Measurements from ENCODE around the gene FAM81A.
"Not testable (repeated sequence)": the region's sequence is repeated elsewhere in the genome, so short reads cannot be mapped to it uniquely, and the experiment has no call there.

The FAM81A gene

DNA sequence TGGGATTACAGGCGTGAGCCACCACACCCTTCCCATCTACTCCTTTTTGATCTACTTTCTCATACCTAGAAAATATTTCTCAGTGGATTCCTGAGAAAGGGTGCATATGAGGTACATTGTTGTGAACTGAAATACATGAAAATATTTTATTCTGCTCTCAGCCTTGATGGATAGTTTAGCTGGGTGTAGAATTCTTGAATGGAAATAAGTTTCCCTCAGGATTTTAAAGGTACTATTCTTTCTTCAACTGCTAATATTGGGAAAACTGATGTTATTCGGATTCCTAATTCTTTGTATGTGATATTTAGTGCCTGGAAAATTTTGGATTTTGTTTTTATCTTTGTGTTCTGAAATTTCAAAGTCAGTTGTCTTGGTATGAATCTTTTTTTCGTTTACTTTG, 9.1 kb upstream of the FAM81A start:
- not testable (repeated sequence) for DNase-seq

DNA sequence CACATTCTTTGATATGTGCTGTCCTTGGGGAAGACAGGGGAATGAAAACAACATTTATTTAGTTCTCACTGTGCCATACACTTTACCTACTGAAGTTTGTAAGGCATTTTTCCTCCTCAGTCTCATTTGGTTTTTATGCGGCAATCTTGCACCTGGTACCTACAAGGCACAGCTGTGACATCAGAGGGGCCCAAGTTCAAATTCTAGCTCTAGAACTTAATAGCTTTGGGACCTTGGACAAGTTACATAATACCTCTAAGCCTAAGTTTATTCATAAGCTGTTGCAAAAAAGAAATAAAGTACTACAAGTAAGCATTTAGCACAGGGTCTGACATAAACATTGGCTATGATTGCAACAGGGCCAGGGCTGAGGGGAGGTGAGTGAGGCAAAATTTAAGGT, 5.6 kb upstream of the FAM81A start:
- no peak for DNase-seq

DNA sequence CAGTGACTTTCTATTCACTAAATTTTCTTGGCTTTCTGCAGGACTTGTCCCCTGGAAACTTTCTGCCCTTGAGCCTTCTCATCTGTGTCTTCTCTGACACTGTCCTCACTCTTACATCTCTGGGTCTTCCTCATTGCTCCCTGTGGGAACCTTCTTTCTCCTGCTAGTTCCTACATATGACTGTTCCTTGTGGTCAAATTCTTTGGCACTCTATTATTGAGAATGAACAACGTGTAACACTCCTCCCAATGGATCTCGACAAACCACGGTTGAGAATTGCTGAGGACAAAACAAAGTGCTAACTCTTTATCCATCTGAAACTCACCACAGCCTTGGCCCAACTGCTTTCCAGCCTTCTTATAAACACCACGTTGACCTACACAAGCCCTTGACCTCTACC, 3.5 kb upstream of the FAM81A start:
- DNase-seq, result no peak

DNA sequence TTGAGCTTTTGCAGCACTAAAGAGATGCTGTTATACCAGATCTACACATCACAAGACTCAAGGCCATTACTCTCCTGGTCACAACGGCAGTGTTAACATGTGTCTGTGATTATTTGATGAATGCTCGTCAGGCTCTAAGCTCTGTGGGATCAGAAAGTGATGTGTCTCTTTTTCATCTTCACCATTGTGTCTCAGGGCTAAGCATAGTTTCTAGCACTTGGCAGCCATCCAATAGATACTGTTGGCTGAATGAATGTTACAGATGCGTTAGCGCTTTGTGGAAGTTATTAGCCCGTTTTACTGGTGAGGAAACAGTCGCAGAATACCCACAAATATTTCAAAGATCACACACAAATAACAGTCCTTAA, 1.2 kb upstream of the FAM81A start:
- peak; percentile 44 for DNase-seq

DNA sequence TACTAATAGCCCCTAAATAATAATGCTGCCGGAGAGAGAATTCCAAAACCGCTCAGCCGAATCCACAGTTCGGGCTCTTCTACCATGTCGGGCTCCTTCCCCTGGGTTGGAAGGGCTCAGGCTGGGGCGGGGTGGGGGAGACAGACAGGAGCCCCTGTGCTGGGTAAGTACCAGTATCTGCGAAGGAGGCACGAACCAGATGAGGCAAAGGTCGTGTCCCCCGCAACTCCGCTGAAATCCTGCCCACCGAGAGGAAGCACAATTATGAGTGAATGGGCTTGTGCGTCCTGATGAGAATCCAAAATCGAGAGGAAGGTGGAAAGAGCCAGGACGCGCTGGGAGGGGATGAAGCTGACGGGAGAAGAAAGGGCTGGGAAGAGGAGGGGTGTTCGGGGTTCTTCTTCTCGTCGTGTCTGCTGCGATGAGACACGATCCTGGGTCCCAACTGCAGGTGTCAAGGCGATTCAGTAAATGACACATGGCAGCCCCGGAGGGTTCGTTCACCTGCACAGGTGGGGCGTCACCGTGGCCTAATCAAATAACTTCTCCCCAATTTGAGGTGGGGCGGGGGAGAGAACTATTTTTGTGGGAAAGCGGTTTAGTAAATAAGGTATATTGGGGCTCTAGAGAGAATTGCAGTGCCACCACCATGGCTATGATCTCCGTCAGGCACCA, 707 bp upstream of the FAM81A start:
- DNase-seq, result peak; percentile 43

DNA sequence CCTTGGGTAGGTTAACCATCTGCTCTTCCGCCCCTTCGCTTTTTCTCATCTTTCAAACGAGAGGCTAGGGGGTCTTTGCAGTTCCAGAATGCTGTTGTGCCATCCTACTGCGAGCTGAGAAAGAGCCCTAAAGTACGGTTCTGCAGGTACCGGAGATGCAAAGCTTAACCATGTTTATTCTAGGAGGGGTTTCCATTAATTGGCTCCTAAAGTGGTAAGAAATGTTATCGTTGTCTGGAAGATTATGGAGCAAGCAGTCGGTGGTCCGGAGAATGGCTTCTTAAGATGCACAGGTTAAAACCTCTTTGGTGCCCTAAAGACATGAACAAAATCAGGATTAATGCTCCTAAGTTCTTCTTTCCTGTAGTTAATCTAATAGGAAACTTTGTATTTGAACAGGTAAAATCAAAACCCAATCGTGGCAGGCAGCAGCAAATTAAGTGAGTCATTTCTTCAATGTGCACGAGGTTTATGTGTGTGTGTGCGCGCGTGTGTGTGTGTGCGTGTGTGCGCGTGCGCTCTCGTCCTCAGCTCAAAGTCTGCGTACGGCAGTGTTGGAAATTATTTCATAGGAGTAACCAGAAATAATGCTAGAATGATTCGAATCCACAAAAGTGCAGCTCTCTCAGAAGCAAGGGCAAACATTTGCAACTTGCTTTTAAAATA, 772 bp downstream of the FAM81A start:
- DNase-seq, result peak; percentile 63

DNA sequence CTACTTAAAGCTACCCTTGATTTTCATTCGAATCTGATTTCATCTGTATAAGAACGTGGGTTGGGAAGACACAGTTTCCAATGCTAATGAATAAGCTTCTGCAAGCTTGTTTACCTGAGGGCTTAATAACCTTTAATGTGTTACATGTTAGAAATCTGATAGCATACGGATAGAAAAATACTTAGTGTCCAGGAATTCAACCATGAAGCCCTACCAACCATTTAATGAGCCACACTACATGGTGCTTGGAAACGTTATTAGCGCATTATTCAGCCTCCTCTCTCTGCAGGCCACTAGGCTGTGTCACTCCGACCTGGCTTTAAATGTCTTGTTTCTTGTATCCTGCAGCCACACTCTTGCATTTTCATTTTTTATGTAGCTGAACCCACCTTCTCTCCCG, 1.6 kb downstream of the FAM81A start:
- no peak for DNase-seq

DNA sequence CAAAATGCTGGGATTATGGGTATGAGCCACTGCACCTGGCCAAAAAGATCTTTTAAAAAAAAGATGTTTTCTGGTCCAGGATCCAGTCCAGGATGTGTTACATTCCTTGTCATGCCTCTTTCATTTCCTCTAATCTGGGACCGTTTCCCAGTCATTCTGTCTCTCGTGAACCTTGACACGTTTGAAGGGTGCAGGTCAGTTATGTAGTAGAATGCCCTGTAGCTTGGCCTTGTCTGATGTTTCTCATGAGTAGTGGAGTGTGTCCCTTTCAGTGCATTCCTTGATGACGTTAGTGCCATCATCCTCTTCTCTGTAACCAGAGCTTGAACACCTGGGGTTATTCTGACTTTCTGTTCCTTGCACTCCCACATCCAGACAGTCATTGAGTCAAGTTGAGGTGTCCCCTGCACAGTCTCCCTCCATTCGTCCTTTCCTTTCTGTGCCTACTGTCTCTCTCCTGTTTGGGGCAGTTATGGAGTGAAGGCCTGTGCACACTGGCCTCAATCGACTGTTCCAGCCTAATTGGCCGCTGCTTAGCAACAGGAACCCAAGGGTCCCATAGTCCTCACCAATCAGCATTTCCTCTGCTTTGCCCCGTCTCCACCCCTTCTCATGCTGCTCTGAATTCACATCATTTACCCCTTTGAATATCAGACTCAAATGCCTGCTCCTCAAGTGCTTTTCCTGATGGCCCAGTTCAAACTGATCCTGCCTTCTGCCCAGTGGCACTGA, 5.5 kb downstream of the FAM81A start:
- no peak for DNase-seq

DNA sequence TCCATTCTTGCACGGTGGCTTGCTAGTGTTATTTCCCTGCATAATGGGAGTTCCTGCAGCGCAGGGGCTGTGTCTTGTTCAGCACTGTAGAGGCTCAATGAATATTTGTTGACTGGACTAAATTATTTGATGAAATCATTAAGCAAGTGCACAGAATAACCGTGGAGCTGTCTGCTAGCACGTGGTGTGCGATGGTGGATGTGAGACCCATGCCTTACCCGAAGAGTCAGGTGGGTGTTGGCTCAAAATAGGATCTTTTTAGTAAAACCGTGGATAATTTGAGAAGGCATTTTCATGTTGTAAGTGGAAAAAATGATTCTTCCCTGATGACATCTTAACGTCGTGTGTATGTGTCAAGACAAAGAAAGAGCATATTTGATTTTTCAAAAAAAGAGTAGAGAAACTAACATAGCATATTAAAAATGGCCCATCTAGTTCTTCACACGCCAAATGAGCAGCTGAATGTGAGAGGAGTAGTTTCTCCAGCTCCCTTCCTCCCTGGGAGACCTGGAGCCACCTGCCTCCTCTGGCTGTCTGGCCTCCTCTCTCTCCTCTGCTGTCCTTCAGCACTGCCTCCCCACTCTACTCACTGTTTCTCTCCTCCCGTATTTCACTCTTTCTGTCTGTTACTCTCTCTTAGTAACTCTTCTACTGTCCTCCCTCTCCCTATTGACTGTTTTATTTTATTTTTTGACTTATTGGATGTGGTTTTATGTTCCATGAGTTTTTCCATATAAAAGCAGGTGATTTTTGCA, 6.3 kb downstream of the FAM81A start:
- DNase-seq, result no peak

DNA sequence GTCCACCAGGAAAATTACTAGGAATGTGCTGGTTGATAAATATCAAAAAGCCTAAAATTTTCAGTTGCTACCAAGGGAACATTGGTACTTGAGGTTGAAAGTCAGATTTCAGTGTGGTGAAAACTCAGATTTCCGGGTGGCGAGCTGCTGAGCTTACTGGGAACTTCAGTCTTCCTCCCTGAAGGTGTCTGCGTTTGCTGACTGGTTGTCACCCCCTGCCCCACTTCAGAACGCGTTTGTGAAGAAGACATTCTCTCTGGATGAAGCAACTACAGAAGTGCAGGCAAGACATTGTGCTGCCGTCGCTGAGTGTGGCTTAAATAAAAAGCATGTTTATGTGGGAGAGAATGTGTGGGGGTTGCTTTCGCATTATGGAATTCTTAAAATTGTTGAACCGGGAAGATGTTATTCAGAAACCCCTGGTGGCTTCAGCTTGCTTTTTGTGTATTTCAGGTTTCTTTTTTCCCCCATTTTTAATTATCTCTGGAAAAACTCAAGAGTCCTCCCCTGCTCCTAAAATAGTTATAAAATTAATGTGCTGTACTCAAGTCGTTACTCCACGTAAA, 7.1 kb downstream of the FAM81A start:
- no peak for DNase-seq

DNA sequence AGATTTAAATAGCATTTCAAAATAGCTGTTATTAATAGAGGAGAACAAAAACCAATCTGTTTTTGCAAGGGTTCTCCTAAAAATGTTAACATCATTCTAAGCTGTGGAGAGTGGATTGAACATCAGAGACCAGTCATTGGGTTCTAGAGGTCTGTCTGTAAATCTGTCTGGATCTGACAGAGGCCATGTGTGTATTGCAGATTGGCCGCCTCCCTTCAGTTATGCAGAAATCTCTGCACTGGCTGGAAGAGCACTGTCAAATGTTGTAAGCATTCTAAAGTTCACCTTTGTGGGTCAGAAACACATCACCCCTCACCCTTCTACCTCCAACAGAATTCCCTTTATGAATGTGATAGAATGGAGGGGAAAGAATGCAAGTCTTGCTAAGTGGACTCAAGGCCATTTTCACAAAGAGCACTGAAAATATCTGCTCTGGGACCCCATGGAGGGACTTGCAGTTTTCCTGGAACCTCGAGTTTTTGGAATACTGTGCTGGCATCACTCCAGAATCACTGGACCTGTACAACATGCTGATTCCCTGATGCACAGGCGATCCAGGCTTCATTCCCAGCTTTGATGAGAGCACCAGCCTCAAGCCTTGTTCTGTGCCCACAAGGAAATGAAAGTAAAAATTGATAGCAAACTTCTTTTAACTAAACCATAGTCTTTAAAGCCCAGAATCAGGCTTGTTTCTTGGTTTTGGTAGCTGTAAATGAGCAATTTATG, 8.4 kb downstream of the FAM81A start:
- no peak for DNase-seq

DNA sequence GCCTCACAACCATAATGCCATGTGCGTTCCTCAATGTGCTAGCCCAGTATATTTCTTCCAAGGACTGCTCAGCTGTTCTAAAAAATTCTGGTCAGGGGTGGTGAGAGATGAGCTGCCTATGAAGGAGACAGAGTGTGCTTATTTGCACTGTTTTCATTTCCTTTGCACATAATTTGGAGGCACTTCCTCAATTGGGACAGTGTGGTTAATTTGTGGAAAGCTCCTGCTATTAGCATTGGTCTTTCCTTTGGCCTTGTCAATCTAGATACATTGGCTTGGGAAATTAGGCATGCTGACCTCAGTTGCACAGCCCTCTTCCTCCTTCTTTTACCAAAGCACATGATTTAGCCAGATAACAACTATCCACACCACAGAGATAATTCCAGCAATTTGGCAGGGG, 9.4 kb downstream of the FAM81A start:
- no peak for DNase-seq

DNA sequence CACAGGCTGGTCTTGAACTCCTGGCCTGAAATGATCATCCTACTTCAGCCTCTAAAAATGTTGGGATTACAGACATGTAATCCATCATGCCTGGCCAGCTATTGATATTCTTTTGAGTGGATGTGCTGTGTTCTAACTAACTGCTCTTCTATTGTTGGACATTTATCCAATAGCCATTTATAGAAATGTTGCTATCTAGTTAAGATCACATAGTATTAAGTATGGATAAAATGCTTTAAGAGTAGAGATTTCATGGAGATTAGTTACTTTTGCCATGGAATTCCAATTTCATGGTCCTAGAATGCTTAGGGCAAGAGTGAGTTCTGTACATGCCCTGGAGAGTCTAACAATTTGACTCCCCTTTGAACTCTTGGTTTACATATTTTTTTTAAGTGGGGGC, 10.9 kb downstream of the FAM81A start:
- DNase-seq, result no peak

DNA sequence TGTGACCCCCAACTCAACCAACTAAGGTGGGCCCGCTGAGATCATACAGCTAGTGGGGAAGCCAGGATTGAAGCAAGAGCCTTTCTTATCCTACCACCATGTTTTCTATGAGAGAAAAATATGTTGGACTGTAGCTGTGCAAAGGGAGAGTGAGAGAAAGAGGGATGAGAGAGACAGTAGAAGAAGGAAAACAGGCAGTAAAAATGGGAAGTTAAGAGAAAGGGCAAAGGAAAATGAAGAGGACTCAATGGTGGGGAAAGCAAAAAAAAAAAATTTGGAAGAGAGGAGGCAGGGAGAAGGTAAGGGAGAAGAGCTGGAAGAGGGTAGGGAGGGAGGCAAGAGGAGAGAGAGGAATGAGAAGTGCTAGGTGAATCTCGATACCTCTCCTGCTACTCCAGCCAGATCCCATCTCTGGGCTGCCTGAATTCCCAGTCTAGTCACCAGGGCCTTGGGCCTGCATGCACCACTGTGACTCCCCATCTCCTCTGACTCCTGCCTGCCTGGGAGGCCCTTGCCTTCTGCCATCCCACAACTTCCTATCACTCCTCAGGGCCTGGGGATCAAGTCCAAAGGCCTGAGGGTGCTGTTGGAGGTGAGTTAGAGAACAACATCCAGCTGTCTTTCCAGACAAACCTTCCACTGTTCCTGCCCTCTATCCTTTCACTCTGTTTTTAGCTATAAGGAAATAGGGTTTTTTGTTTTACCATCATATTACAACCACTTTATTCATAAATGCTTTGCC, 15.7 kb downstream of the FAM81A start:
- no peak for DNase-seq

DNA sequence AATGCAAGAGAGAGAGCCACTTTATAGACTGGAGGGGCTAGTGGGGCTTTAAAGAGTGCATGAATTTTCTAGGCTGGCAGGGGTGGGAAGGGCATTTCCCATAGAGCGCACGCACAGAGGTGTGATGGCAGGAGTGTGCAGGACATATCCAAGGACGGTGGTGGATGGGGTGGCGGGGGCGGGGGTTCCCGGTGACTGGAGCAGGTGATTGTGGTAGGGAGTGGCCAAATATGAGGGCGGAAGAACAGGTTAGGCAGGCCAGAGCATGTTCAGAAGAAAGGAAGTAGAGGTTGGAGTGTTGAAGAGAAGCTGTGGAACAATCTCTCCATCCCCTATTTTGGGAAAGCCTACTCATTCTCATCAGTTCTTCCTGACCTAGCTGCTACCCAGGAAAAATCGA, 18.1 kb downstream of the FAM81A start:
- peak; percentile 90 for DNase-seq

DNA sequence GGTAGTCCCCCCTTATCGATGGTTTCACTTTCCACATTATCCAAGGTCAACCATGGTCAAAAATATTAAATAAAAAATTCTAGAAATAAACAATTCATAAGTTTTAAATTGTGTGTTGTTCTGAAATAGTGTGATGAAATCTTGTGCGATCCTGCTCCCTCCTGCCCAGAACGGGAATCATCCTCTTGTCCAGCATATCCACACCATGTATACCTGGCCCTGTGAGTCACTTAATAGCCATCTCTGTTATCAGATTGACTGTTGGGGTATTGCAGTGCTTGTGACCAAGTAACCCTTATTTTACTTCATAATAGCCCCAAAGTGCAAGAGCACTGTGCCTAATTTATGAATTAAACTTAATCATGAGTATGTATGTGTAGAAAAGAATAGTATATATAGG, 19.1 kb downstream of the FAM81A start:
- DNase-seq, result no peak

DNA sequence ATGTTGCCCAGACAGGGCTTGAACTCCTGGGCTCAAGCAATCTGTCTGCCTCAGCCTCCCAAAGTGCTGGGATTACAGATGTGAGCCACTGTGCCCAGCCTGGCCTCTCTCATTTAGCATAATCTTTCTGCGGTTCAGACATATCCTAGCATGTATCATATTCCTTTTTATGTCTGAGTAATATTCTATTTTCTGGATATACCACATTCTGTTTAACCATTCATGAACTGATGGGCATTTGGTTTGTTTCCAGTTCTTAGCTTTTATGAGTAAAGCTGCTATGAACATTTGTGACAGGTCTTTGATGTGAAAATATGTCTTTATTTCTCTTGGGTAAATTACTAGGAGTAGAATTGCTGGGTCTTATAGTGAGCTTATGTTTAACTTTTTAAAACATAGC, 23.5 kb downstream of the FAM81A start:
- no peak for DNase-seq

DNA sequence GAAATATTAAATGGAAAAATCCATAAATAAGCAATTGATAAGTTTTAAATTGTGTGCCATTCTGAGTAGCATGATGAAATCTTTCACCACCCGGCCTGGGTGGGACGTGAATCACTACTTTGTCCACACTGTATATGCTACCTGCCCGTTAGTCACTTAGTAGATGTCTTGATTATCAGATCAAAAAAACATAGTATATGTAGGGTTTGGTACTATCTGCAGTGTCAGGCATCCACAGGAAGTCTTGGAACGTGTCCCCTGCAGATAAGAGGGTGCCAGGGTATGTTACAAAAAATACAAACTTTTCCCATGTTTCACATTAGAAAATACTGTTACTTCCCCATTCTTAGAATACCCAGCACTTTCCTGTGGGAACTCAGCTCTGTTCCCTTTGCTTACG, 35.2 kb downstream of the FAM81A start:
- no peak for DNase-seq

DNA sequence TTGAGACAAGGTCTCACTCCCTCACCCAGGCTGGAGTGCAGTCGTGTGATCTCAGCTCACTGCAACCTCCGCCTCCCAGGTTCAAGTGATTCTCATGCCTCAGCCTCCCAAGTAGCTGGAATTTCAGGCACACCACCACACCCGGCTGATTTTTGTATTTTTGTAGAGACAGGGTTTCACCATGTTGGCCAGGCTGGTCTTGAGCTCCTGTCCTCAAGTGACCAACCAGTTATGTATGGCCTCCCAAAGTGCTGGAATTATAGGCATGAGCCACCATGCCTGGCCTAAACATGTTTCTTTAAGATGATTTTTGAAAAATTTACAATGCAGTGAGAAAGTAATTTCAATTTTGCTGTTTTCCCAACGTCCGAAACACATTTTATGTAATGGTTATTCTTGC, 37.2 kb downstream of the FAM81A start:
- DNase-seq, result not testable (repeated sequence)

DNA sequence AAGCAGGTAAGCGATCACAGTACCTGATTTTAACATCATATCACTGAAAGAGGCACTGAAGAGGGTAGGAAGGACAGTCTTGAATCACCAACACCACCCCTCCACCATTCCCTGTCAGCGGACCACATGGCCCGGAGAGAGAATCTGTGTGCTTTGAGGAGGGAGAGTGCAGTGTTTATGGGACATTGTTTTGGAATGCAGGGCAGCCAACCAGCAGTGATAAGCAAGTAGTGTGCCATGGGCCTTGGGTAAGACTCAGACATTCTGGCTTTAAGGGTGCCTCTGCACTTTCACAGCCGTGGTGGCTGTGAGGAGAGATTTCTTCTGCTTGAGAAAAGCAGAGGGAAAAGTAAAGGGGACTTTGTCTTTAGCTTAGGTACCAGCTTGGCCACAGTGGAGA, 46.4 kb downstream of the FAM81A start:
- no peak for DNase-seq

DNA sequence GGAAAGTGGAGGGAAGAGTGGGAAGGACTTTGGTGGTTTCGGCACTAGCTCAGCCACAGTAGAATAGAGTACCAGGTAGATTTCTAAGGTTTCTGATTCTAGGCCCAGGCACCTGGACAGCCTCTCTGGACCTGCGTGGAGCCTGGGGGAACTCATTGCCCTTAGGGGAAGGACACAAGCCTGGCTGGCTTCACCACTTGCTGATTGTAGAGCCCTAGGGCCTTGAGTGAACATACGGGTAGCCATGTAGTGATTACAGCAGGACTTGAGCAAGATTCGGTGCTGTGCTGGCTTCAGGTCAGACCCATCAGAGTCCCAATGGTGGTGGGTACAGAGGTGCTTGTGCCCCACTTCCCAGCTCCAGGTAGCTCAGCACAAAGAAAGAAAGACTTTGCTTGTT, 47.0 kb downstream of the FAM81A start:
- DNase-seq, result no peak

DNA sequence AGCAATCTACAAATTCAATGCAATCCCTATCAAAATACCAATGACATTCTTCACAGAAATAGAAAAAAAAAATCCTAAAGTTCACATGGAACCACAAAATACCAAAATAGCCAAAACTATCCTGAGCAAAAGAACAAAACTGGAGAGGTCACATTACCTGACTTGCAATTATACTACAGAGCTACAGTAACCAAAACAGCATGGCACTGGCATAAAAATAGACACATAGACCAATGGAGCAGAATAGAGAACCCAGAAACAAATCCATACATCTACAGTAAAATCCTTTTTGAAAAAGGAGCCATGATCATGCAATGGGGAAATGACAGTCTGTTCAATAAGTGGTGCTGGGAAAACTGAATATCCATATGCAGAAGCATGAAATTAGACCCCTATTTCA, 51.5 kb downstream of the FAM81A start:
- DNase-seq, result not testable (repeated sequence)
